ENCODE data around the gene INPP5F.

Gene INPP5F

DNA sequence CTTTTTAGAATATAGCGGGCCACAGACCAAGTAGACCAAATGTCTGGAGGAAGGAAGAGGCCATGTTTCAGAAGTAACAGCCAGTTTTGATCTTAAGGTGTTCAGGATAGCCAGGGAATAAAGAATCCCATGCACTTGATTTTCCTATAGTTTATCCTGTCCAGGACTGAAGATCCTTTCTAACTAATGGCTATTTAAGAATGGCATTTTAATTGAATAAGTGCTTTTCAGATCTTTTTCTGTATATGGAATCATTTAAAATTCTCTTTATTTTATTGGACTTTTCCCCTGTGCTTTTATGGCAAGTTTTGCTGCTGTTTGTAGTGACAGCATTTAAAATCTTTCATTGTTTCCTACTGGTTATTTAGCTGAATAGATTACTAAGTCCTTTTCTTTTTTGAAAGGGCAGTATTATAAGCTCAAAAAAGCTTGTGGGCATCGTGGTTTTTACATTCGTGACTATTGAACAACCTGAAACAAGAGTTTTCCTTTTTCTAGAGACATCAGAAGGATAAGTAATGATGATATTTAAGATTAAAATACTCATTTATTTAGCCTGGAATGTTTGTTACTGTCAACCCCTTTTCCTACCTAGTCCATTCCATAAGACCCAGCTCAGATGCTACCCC lies 2.4 kb downstream of the INPP5F start:
- POLR2A ChIA-PET = interaction anchor here (0.5 to 1.9 kb wide), 2 partner anchors 9 to 144 kb away, joined by 3 to 6 read pairs; partner anchors contain the start of gene MCMBP
- DNase-seq (ENCODE audit: extremely low spot score) = no peak
- CTCF ChIA-PET = no interaction called here
- no peak for TF ChIP-seq LEF1 (IDR thresholded peaks at IDR 0.05; ENCODE audit: borderline replicate concordance)
- TF ChIP-seq HDGF (IDR thresholded peaks at IDR 0.05; ENCODE audit: borderline replicate concordance) = no peak
- no peak for TF ChIP-seq SP1 (IDR thresholded peaks at IDR 0.05)
- no peak for TF ChIP-seq CTBP1 (IDR thresholded peaks at IDR 0.05; ENCODE audit: borderline replicate concordance)
- TF ChIP-seq NFRKB (IDR thresholded peaks at IDR 0.05) = no peak
- TF ChIP-seq SUZ12 (IDR thresholded peaks at IDR 0.05) = no peak
- TF ChIP-seq FOXM1 (IDR thresholded peaks at IDR 0.05; ENCODE audit: borderline replicate concordance) = no peak
- TF ChIP-seq FOXA1 (IDR thresholded peaks at IDR 0.05) = no peak
- TF ChIP-seq TARDBP (IDR thresholded peaks at IDR 0.05) = no peak
- TF ChIP-seq, protein P1, sequence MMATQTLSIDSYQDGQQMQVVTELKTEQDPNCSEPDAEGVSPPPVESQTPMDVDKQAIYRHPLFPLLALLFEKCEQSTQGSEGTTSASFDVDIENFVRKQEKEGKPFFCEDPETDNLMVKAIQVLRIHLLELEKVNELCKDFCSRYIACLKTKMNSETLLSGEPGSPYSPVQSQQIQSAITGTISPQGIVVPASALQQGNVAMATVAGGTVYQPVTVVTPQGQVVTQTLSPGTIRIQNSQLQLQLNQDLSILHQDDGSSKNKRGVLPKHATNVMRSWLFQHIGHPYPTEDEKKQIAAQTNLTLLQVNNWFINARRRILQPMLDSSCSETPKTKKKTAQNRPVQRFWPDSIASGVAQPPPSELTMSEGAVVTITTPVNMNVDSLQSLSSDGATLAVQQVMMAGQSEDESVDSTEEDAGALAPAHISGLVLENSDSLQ (IDR thresholded peaks at IDR 0.05) = no peak
- no peak for TF ChIP-seq BHLHE40 (IDR thresholded peaks at IDR 0.05; ENCODE audit: borderline replicate concordance)
- TF ChIP-seq ZNF384 (IDR thresholded peaks at IDR 0.05) = no peak
- TF ChIP-seq ARNT (IDR thresholded peaks at IDR 0.05) = no peak
- no peak for TF ChIP-seq ELF4 (IDR thresholded peaks at IDR 0.05)
- TF ChIP-seq L3MBTL2 (conservative IDR thresholded peaks at IDR 0.05) = no peak
- TF ChIP-seq FOXK2 (IDR thresholded peaks at IDR 0.05) = no peak

DNA sequence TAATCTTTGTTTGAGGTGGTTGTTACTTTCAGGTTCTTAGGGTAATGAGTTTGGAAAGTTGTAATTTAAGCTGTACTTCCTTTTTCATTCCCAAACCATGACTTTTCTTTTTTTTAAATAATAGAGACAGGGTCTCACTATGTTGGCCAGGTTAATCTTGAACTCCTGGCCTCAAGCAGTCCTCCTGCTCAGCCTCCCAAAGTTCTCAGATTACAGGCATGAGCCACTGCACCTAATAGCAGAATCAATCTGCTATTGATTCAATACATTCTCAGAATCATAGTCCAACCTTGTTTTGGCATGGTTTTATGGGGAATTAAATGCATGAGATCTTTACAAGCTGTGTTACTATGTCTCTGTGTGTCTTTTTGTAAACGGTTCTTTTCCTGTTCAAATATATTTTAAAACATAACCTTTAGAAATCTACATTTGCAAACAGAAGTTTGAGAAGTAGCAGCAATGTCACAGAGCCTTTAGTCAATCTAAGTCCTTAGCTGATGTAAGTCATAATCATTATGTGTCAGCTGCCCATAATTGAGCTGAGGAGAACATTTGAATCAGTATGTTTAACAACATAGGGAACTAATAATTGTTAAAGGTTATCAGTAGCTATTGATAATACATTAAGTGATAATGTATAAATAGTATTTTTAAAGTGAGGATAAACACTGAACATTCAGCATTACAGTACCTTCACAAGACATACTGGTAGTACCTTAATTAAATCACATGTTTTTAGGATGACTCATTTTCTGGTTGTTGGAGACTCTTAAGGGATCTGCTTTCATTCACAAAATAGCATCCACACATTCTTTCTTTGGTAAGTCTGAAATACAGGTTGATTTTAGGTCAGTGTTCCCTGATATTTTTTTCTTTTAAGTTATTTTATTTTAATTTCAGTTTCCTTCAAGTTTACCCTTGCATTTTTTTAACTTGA lies 8.8 kb downstream of the INPP5F start:
- ChIA-PET CTCF (no interaction called here), POLR2A (interaction anchor here (1.7 kb wide), 1 partner anchor 9 kb away, joined by 11 read pairs; the partner anchor contains the start of gene INPP5F)

DNA sequence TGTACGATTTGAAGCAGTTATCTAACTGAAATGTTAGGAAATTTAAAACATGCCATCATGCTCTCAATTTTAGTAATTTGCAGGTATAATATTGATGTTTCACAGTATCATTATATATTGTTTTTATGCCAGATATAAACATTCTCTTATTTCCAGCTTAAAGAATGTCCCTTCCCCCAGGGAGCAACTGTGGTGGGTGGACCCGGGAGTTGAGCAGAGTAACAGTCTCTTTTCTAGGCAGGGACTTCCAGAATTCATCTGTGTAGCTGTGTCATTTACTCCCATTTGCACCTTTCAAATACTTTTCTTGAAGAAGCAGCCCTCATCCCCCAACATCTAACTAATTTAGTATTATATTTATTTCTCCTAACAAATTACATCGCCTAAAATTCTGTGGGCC lies 9.6 kb downstream of the INPP5F start:
- no peak for DNase-seq (ENCODE audit: extremely low spot score)
- CTCF ChIA-PET = interaction anchor here (0.6 kb wide), 1 partner anchor 1790 kb away, joined by 3 read pairs; no protein-coding TSS in a partner anchor
- TF ChIP-seq NFRKB (IDR thresholded peaks at IDR 0.05) (no peak), ZNF384 (IDR thresholded peaks at IDR 0.05) (no peak), SP1 (IDR thresholded peaks at IDR 0.05) (no peak), TARDBP (IDR thresholded peaks at IDR 0.05) (no peak), BHLHE40 (IDR thresholded peaks at IDR 0.05; ENCODE audit: borderline replicate concordance) (no peak), ELF4 (IDR thresholded peaks at IDR 0.05) (no peak), FOXK2 (IDR thresholded peaks at IDR 0.05) (no peak), FOXA1 (IDR thresholded peaks at IDR 0.05) (no peak), HDGF (IDR thresholded peaks at IDR 0.05; ENCODE audit: borderline replicate concordance) (no peak), L3MBTL2 (conservative IDR thresholded peaks at IDR 0.05) (no peak), ARNT (IDR thresholded peaks at IDR 0.05) (no peak), FOXM1 (IDR thresholded peaks at IDR 0.05; ENCODE audit: borderline replicate concordance) (no peak), LEF1 (IDR thresholded peaks at IDR 0.05; ENCODE audit: borderline replicate concordance) (no peak), CTBP1 (IDR thresholded peaks at IDR 0.05; ENCODE audit: borderline replicate concordance) (no peak), SUZ12 (IDR thresholded peaks at IDR 0.05) (no peak)
- TF ChIP-seq, protein P1 (IDR thresholded peaks at IDR 0.05) = no peak
- POLR2A ChIA-PET = interaction anchor here (0.9 to 1.7 kb wide), 2 partner anchors 10 to 137 kb away, joined by 3 to 11 read pairs; partner anchors contain the start of genes INPP5F and MCMBP

More for the DNA sequence above, 8.8 kb downstream of the INPP5F start:
- TF ChIP-seq TARDBP (IDR thresholded peaks at IDR 0.05) (no peak), FOXK2 (IDR thresholded peaks at IDR 0.05) (no peak), BHLHE40 (IDR thresholded peaks at IDR 0.05; ENCODE audit: borderline replicate concordance) (no peak), ELF4 (IDR thresholded peaks at IDR 0.05) (no peak), LEF1 (IDR thresholded peaks at IDR 0.05; ENCODE audit: borderline replicate concordance) (no peak), HDGF (IDR thresholded peaks at IDR 0.05; ENCODE audit: borderline replicate concordance) (no peak), CTBP1 (IDR thresholded peaks at IDR 0.05; ENCODE audit: borderline replicate concordance) (no peak), FOXA1 (IDR thresholded peaks at IDR 0.05) (no peak), ARNT (IDR thresholded peaks at IDR 0.05) (no peak), NFRKB (IDR thresholded peaks at IDR 0.05) (no peak)
- DNase-seq (ENCODE audit: extremely low spot score) = no peak

DNA sequence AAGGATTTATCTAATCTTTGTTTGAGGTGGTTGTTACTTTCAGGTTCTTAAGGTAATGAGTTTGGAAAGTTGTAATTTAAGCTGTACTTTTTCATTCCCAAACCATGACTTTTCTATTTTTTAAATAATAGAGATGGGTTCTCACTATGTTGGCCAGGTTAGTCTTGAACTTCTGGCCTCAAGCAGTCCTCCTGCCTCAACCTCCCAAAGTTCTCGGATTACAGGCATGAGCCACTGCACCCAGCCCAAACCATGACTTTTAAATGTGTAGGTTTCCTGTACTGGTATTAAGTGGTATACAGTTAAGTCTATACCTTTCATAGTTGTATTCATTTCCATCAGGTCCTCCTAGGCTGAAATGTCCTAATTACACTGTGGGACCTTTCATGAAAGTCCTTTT lies 10.4 kb downstream of the INPP5F start:
- no peak for TF ChIP-seq HDGF (IDR thresholded peaks at IDR 0.05; ENCODE audit: borderline replicate concordance)
- TF ChIP-seq SUZ12 (IDR thresholded peaks at IDR 0.05) = no peak
- no peak for TF ChIP-seq SP1 (IDR thresholded peaks at IDR 0.05)
- TF ChIP-seq NFRKB (IDR thresholded peaks at IDR 0.05) = no peak
- no peak for TF ChIP-seq FOXK2 (IDR thresholded peaks at IDR 0.05)
- TF ChIP-seq ELF4 (IDR thresholded peaks at IDR 0.05) = no peak
- POLR2A ChIA-PET = interaction anchor here (0.9 kb wide), 1 partner anchor 136 kb away, joined by 3 read pairs; the partner anchor contains the start of gene MCMBP
- CTCF ChIA-PET = interaction anchor here (2.7 kb wide), 1 partner anchor 14 kb away, joined by 20 read pairs; no protein-coding TSS in a partner anchor
- no peak for DNase-seq (ENCODE audit: extremely low spot score)

DNA sequence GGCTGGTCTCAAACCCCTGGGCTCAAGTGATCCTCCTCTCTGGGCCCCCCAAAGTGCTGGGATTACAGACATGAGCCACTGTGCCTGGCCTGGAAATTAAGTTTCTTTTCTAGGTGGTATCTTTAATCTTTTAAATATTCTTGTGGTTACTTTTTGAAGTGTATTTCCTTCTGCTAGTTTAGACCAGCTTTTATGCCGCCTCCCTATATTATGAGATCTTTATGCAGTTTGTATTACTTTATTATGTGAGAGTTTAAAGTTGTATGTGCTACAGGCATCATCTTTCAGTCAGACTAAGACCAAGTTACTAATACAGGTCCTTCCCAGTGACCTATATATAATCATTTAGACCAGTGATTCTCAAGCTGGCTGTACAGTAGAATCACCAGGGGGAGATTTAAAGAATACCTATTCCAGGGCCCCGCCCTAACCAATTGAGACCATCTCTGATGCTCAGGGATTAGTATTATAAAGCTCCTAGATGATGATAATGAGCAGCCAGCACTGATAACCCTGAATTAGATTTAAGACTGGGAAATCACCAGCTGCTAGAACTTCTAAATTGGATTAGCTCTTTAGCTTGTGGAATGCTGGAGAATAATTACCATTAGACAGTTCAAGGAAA lies 11.3 kb downstream of the INPP5F start:
- POLR2A ChIA-PET = interaction anchor here (0.7 to 1.5 kb wide), 4 partner anchors 9 to 131 kb away, joined by 3 to 9 read pairs (median 5); partner anchors contain the start of gene INPP5F
- DNase-seq (ENCODE audit: extremely low spot score) = no peak
- CTCF ChIA-PET = interaction anchor here (0.6 to 2.7 kb wide), 4 partner anchors 11 to 191 kb away, joined by 3 to 20 read pairs (median 5); partner anchors contain the start of gene INPP5F
- TF ChIP-seq SP1 (IDR thresholded peaks at IDR 0.05) (no peak), CTBP1 (IDR thresholded peaks at IDR 0.05; ENCODE audit: borderline replicate concordance) (no peak), L3MBTL2 (conservative IDR thresholded peaks at IDR 0.05) (no peak), FOXA1 (IDR thresholded peaks at IDR 0.05) (no peak), ZNF384 (IDR thresholded peaks at IDR 0.05) (no peak), SUZ12 (IDR thresholded peaks at IDR 0.05) (no peak), BHLHE40 (IDR thresholded peaks at IDR 0.05; ENCODE audit: borderline replicate concordance) (no peak), FOXM1 (IDR thresholded peaks at IDR 0.05; ENCODE audit: borderline replicate concordance) (no peak), NFRKB (IDR thresholded peaks at IDR 0.05) (no peak), TARDBP (IDR thresholded peaks at IDR 0.05) (no peak), ELF4 (IDR thresholded peaks at IDR 0.05) (no peak), HDGF (IDR thresholded peaks at IDR 0.05; ENCODE audit: borderline replicate concordance) (no peak), LEF1 (IDR thresholded peaks at IDR 0.05; ENCODE audit: borderline replicate concordance) (no peak)
- TF ChIP-seq, protein P1 (IDR thresholded peaks at IDR 0.05) = no peak

All from HEK293T (cell line).